ENCODE results near the gene RIN2. TPM values are rescaled to one million over a fixed set of nuclear protein-coding genes. Genes with fewer than 3 reads are reported as not detected.

The RIN2 gene
- total and polyA plus RNA-seq, 9 of the 15 experiments (the other 6 are each of a cell fraction or from before 2014, with no cell fraction given): 0.09 TPM; not detected in 8

DNA sequence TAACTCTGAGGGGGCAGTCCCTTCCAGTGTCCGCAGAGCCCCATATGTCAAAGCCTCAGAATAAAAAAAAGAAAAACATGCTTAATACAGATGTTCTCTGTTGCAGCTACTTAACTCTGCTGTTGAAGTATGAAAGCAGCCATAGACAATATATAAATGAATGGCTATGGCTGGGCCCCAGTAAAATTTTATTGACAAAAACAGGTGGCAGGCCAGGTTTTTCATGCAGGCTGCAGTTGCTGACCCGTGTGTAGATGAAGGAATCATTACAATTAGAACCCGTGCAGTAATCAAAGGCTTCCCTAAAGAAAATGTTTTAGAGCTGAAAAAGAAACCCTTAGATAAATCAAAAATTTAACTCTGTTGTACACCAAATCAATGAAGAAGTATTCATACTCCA lies 13.0 kb upstream of the RIN2 start (continued):
- TF ChIP-seq THRA (IDR thresholded peaks at IDR 0.05) (no peak), CLOCK (CRISPR knock-in tag; IDR thresholded peaks at IDR 0.05; ENCODE audit: borderline replicate concordance) (no peak), ZNF830 (CRISPR knock-in tag; IDR thresholded peaks at IDR 0.05) (no peak), ATF1 (CRISPR knock-in tag; IDR thresholded peaks at IDR 0.05) (no peak), ATF1 (tag; IDR thresholded peaks at IDR 0.05) (no peak)

GRCh38 chr20:19745584-19745983 lies 12.5 kb upstream of the RIN2 start:
- Histone ChIP-seq H2AFZ (ENCODE audit: low read depth, low read length) (no peak overlapping the region), H3K4me3 (no peak overlapping the region), H3K9me1 (ENCODE audit: control insufficient read depth, insufficient read depth, low read length) (no peaks in the 10 kb centered on the region), H3K27ac (ENCODE audit: extremely low read depth, low read depth, low read length) (no peak overlapping the region), H3K4me1 (replicated peaks in 1 of 2; ENCODE audit: control insufficient read depth in 2 of 2, insufficient read depth in 2 of 2, low read length in 2 of 2) (no peaks in the 10 kb centered on the region), H3K27me3 (ENCODE audit: control insufficient read depth in 2 of 2, insufficient read depth in 2 of 2, low read length in 2 of 2) (no peaks in the 10 kb centered on the region), H3K36me3 (ENCODE audit: control insufficient read depth, insufficient read depth, low read length) (no peaks in the 10 kb centered on the region), H3K9ac (ENCODE audit: insufficient read depth in 1 of 2, low read depth in 2 of 2, low read length in 2 of 2) (no peak overlapping the region), H3K9me3 (replicated peaks; ENCODE audit: control insufficient read depth, insufficient read depth, low read depth, low read length) (no peaks in the 10 kb centered on the region), H3K79me2 (ENCODE audit: control insufficient read depth, insufficient read depth, low read length) (no peaks in the 10 kb centered on the region), H4K20me1 (replicated peaks; ENCODE audit: control insufficient read depth, insufficient read depth, low read length) (no peaks in the 10 kb centered on the region), H3K4me2 (ENCODE audit: insufficient read depth, low read length) (no peak overlapping the region)
- ChIA-PET CTCF (ENCODE audit: low intra/inter-chr PET ratio) (no interaction called here), POLR2A (no interaction called here)
- BruUV-seq (replicated peaks): no TSS peak
- ATAC-seq (no peak), DNase-seq (ENCODE audit: extremely low read depth in 1 of 4, low spot score in 3 of 4) (no peak), FAIRE-seq (no peak)
- in situ Hi-C loops (cut with MboI): no loop called here
- TF ChIP-seq ZFPM2 (CRISPR knock-in tag; IDR thresholded peaks at IDR 0.05) (no peak), ZNF699 (CRISPR knock-in tag; IDR thresholded peaks at IDR 0.05; ENCODE audit: insufficient replicate concordance) (no peak), TOE1 (IDR thresholded peaks at IDR 0.05; ENCODE audit: borderline replicate concordance) (no peak), TOE1 (CRISPR knock-in tag; IDR thresholded peaks at IDR 0.05; ENCODE audit: borderline replicate concordance, low read depth) (no peak), HEY1 (CRISPR knock-in tag; IDR thresholded peaks at IDR 0.05; ENCODE audit: borderline replicate concordance) (no peak), DIDO1 (tag; IDR thresholded peaks at IDR 0.05; ENCODE audit: low read depth) (no peak), ZNF655 (CRISPR knock-in tag; IDR thresholded peaks at IDR 0.05) (no peak)
- TF ChIP-seq, protein P1, sequence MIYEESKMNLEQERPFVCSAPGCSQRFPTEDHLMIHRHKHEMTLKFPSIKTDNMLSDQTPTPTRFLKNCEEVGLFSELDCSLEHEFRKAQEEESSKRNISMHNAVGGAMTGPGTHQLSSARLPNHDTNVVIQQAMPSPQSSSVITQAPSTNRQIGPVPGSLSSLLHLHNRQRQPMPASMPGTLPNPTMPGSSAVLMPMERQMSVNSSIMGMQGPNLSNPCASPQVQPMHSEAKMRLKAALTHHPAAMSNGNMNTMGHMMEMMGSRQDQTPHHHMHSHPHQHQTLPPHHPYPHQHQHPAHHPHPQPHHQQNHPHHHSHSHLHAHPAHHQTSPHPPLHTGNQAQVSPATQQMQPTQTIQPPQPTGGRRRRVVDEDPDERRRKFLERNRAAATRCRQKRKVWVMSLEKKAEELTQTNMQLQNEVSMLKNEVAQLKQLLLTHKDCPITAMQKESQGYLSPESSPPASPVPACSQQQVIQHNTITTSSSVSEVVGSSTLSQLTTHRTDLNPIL (CRISPR knock-in tag; IDR thresholded peaks at IDR 0.05): no peak
- intact Hi-C loops (cut with micrococcal nuclease): no loop called here
- WGBS (ENCODE audit: insufficient coverage, low coverage, missing lambda C conversion rate): 0% methylated on average over 1 of the region's 1 CpG
